HepG2 (cell line): Measurements from ENCODE around the gene ATP5PF. TPM values are rescaled to one million over a fixed set of nuclear protein-coding genes. Genes with fewer than 3 reads are reported as not detected.

Experiments
- ELK4 ChIP-seq: sonication (generic); formaldehyde crosslinking; IDR thresholded peaks from 2 replicates; pipeline ENCODE4 v1.9.0; 2021; ENCODE audit warnings: missing genetic modification reagents, borderline replicate concordance
- GPN1 ChIP-seq: sonication (generic); formaldehyde crosslinking; IDR thresholded peaks from 2 replicates; pipeline ENCODE4 v1.5.1; 2020; ENCODE audit warnings: missing genetic modification reagents, borderline replicate concordance
- LBX2 ChIP-seq: sonication (generic); formaldehyde crosslinking; IDR thresholded peaks from 2 replicates; pipeline ENCODE4 v1.5.0; 2020; ENCODE audit warnings: missing genetic modification reagents, mild to moderate bottlenecking, borderline replicate concordance
- NR0B2 ChIP-seq: sonication (generic); formaldehyde crosslinking; IDR thresholded peaks from 2 replicates; pipeline ENCODE4 v1.4.0; 2020; ENCODE audit warnings: mild to moderate bottlenecking, missing genetic modification reagents
- PHF8 ChIP-seq: sonication (generic); formaldehyde crosslinking; IDR thresholded peaks from 2 replicates; pipeline ENCODE4 v1.5.0; 2020; ENCODE audit warnings: missing genetic modification reagents
- PLSCR1 ChIP-seq: sonication (generic); formaldehyde crosslinking; IDR thresholded peaks from 2 replicates; pipeline ENCODE4 v1.5.0; 2020; ENCODE audit warnings: missing genetic modification reagents, mild to moderate bottlenecking, borderline replicate concordance
- XBP1 ChIP-seq: sonication (generic); formaldehyde crosslinking; IDR thresholded peaks from 2 replicates; pipeline ENCODE4 v1.5.0; 2020; ENCODE audit warnings: missing genetic modification reagents
- ZFYVE20 ChIP-seq: sonication (generic); formaldehyde crosslinking; IDR thresholded peaks from 2 replicates; pipeline ENCODE4 v1.8.0; 2023; ENCODE audit warnings: low read depth, mild to moderate bottlenecking, moderate library complexity, missing genetic modification reagents, borderline replicate concordance
- ZNF333 ChIP-seq: sonication (generic); formaldehyde crosslinking; IDR thresholded peaks from 2 replicates; pipeline ENCODE4 v1.4.0; 2020; ENCODE audit warnings: mild to moderate bottlenecking, missing genetic modification reagents, borderline replicate concordance
- ZNF407 ChIP-seq: sonication (generic); formaldehyde crosslinking; IDR thresholded peaks from one replicate; pipeline ENCODE4 v1.5.1; 2020; ENCODE audit warnings: mild to moderate bottlenecking, missing genetic modification reagents; ENCODE audit errors: not compliant biosample characterization
- ZNF451 ChIP-seq: sonication (generic); formaldehyde crosslinking; IDR thresholded peaks from 2 replicates; pipeline ENCODE4 v1.5.0; 2020; ENCODE audit warnings: mild to moderate bottlenecking, missing genetic modification reagents
- ZNF607 ChIP-seq: sonication (generic); formaldehyde crosslinking; IDR thresholded peaks from 2 replicates; pipeline ENCODE4 v1.5.1; 2020; ENCODE audit warnings: missing genetic modification reagents, mild to moderate bottlenecking, borderline replicate concordance
- ZNF615 ChIP-seq: sonication (generic); formaldehyde crosslinking; IDR thresholded peaks from 2 replicates; pipeline ENCODE4 v1.5.0; 2020; ENCODE audit warnings: mild to moderate bottlenecking, missing genetic modification reagents, borderline replicate concordance
- ZNF674 ChIP-seq: sonication (generic); formaldehyde crosslinking; IDR thresholded peaks from 2 replicates; pipeline ENCODE4 v1.5.0; 2020; ENCODE audit warnings: low read depth, mild to moderate bottlenecking, missing genetic modification reagents
- ZNF883 ChIP-seq: sonication (generic); formaldehyde crosslinking; IDR thresholded peaks from 2 replicates; pipeline ENCODE4 v1.5.1; 2020; ENCODE audit warnings: mild to moderate bottlenecking, missing genetic modification reagents; ENCODE audit errors: not compliant biosample characterization
- ZNF891 ChIP-seq: sonication (generic); formaldehyde crosslinking; IDR thresholded peaks from 2 replicates; pipeline ENCODE4 v1.5.0; 2020; ENCODE audit warnings: mild to moderate bottlenecking, missing genetic modification reagents
- ZSCAN9 ChIP-seq: IDR thresholded peaks from 2 replicates; pipeline ENCODE4 v1.6.1; 2016; ENCODE audit warnings: borderline replicate concordance
- polyA plus RNA-seq, 8 experiments: library from polyadenylated mRNA; depleted of rRNA in 3 of 8; stranded (reverse) in 7 of 8; unstranded in 1 of 8; fragments of >200 nt; fragmentation: Illumina TruSeq in 4 of 8; extraction: Trizol in 4 of 8; gene quantifications; 2 replicates each; pipeline versions ENCODE4 v1.2.1 to v1.2.3, GENCODE V29; 2011 to 2016; ENCODE audit warnings: low read depth in 4 of 8, missing spikeins in 1 of 8, mixed read lengths in 1 of 8; ENCODE audit not compliant: insufficient read depth in 1 of 8
- total RNA-seq, 5 experiments: library from RNA; depleted of rRNA; stranded (reverse); fragments of >200 nt; fragmentation: Illumina TruSeq; extraction: Trizol; gene quantifications; 2 replicates each; pipeline ENCODE4 v1.2.3, GENCODE V29; 2016; ENCODE audit warnings: low read depth in 1 of 5

ATP5PF gene
- total and polyA plus RNA-seq, 2 of the 13 experiments (the other 11 are each of a cell fraction or from before 2014, with no cell fraction given) = 131 to 157 TPM

GRCh38 chr21:25722631-25723030 is 12.1 kb downstream of the ATP5PF start (continued):
- no peak for TF ChIP-seq ZNF407 (CRISPR knock-in tag)
- no peak for TF ChIP-seq ZNF615 (CRISPR knock-in tag)
- TF ChIP-seq ZNF333 (CRISPR knock-in tag) = no peak
- no peak for TF ChIP-seq ELK4 (CRISPR knock-in tag)
- no peak for TF ChIP-seq ZNF891 (CRISPR knock-in tag)
- TF ChIP-seq ZNF883 (CRISPR knock-in tag) = no peak
- TF ChIP-seq ZNF607 = no peak
- no peak for TF ChIP-seq ZNF451 (CRISPR knock-in tag)
- no peak for TF ChIP-seq GPN1 (CRISPR knock-in tag)
- no peak for TF ChIP-seq PLSCR1 (CRISPR knock-in tag)
- no peak for TF ChIP-seq ZSCAN9 (CRISPR knock-in tag)
- no peak for TF ChIP-seq LBX2 (CRISPR knock-in tag)
- TF ChIP-seq NR0B2 = no peak
- TF ChIP-seq PHF8 (CRISPR knock-in tag) = no peak
- no peak for TF ChIP-seq XBP1 (CRISPR knock-in tag)
- no peak for TF ChIP-seq ZFYVE20
- TF ChIP-seq ZNF674 (CRISPR knock-in tag) = no peak
- TF ChIP-seq, all 625 proteins: peak for 0
